DOHH2 (cell line): ENCODE results near the gene ZMYM2.

ENCODE experiments used
- CTCF ChIP-seq: fragments of 200-600 bp; sonication (generic); IDR thresholded peaks from one replicate; pipeline ENCODE4 v1.5.1; 2014; ENCODE audit warnings: antibody characterized with exemption, mild to moderate bottlenecking, low read depth, low read length; ENCODE audit not compliant: poor library complexity, severe bottlenecking
- EZH2phosphoT487 ChIP-seq: fragments of 200-600 bp; sonication (generic); IDR thresholded peaks from 2 replicates; pipeline ENCODE4 v1.6.1; 2017; ENCODE audit warnings: borderline replicate concordance, mild to moderate bottlenecking, antibody characterized with exemption, low read length, moderate library complexity, mixed read lengths

- TF ChIP-seq EZH2phosphoT487 (no peak), CTCF (no peak)
Observed at GRCh38 chr13:20074966-20075365, 116.4 kb downstream of the ZMYM2 start.
